PC-9 (cell line): ENCODE results near the gene NFIA. TPM values are rescaled to one million over a fixed set of nuclear protein-coding genes. Genes with fewer than 3 reads are reported as not detected.
A peak's percentile ranks its signal among the peaks of the same experiment; 100 is the strongest.

ENCODE experiments used
- BruUV-seq: library from RNA; stranded (reverse); fragments of 400-500 nt; replicated peaks from 2 replicates; lab custom pipeline; 2021; lab: Mats Ljungman, UMichigan
- CTCF ChIA-PET: fragments of 300-600 bp; sonication (Branson Sonifier 250); formaldehyde crosslinking; loops from one replicate; lab custom pipeline; 2022; ENCODE audit warnings: antibody characterized with exemption; lab: Charles Lee
- POLR2A ChIA-PET: fragments of 300-600 bp; sonication (Branson Sonifier 250); formaldehyde crosslinking; loops from one replicate; lab custom pipeline; 2022; ENCODE audit warnings: antibody characterized with exemption; ENCODE audit not compliant: unreplicated experiment; lab: Charles Lee
- DNase-seq, 2 experiments: peaks; one replicate each; pipeline versions ENCODE4 v3.0.0 to v3.0.0-alpha.2; 2015 to 2022; ENCODE audit warnings: mixed read lengths in 1 of 2
- H2AFZ ChIP-seq: fragments of 200-600 bp; sonication (generic); 2 replicates; pipeline ENCODE4 v1.8.1; 2017; ENCODE audit warnings: antibody characterized with exemption
- H3F3A ChIP-seq: fragments of 200-600 bp; sonication (generic); 2 replicates; pipeline ENCODE4 v1.8.1; 2017; ENCODE audit warnings: antibody characterized with exemption, mild to moderate bottlenecking, low read depth; ENCODE audit not compliant: insufficient read depth
- H3K27ac ChIP-seq: fragments of 200-600 bp; sonication (generic); 2 replicates; pipeline ENCODE4 v1.6.1; 2016; ENCODE audit warnings: mixed run types
- H3K27me3 ChIP-seq: fragments of 200-600 bp; sonication (generic); 2 replicates; pipeline ENCODE4 v1.6.1; 2016; ENCODE audit warnings: low read depth, mixed run types; ENCODE audit not compliant: insufficient read depth
- H3K36me3 ChIP-seq: fragments of 200-600 bp; sonication (generic); 2 replicates; pipeline ENCODE4 v1.6.1; 2016; ENCODE audit warnings: low read depth, mixed run types
- H3K4me1 ChIP-seq: fragments of 200-600 bp; sonication (generic); replicated peaks from 2 replicates; pipeline ENCODE4 v1.6.1; 2016; ENCODE audit warnings: mixed run types; ENCODE audit not compliant: insufficient read depth
- H3K4me2 ChIP-seq: fragments of 200-600 bp; sonication (generic); 2 replicates; pipeline ENCODE4 v1.6.1; 2017; ENCODE audit warnings: mixed run types
- H3K4me3 ChIP-seq: fragments of 200-600 bp; sonication (generic); 2 replicates; pipeline ENCODE4 v1.6.1; 2016; ENCODE audit warnings: mixed run types
- H3K79me2 ChIP-seq: fragments of 200-600 bp; sonication (generic); 2 replicates; pipeline ENCODE4 v1.6.1; 2017; ENCODE audit warnings: low read depth, mixed run types
- H3K9me2 ChIP-seq: fragments of 200-600 bp; sonication (generic); 2 replicates; pipeline ENCODE4 v1.8.1; 2017; ENCODE audit warnings: mild to moderate bottlenecking; ENCODE audit not compliant: insufficient read depth
- H3K9me3 ChIP-seq: fragments of 200-600 bp; sonication (generic); 2 replicates; pipeline ENCODE4 v1.8.1; 2016; ENCODE audit warnings: low read depth; ENCODE audit not compliant: insufficient read depth
- H4K20me1 ChIP-seq: fragments of 200-600 bp; sonication (generic); 2 replicates; pipeline ENCODE4 v1.8.1; 2017; ENCODE audit not compliant: insufficient read depth
- CTCF ChIP-seq: fragments of 200-600 bp; sonication (generic); conservative IDR thresholded peaks from 2 replicates; pipeline ENCODE4 v1.6.1; 2017; ENCODE audit warnings: mixed run types, antibody characterized with exemption, mild to moderate bottlenecking, moderate library complexity
- EZH2 ChIP-seq: fragments of 200-600 bp; sonication (generic); IDR thresholded peaks from 2 replicates; pipeline ENCODE4 v1.8.0; 2017; ENCODE audit warnings: antibody characterized with exemption, low read depth
- intact Hi-C: fragments of 100-400 bp; cut with micrococcal nuclease; formaldehyde crosslinking; loops from one replicate; pipeline ENCODE4 v1.10.0; 2022; ENCODE audit not compliant: unreplicated experiment
- total RNA-seq: library from RNA; stranded (reverse); gene quantifications from 2 replicates; pipeline ENCODE4 v1.2.3, GENCODE V29; 2021

NFIA gene
- total RNA-seq, 1 experiment from 2014 or later, result 26.7 TPM

DNA sequence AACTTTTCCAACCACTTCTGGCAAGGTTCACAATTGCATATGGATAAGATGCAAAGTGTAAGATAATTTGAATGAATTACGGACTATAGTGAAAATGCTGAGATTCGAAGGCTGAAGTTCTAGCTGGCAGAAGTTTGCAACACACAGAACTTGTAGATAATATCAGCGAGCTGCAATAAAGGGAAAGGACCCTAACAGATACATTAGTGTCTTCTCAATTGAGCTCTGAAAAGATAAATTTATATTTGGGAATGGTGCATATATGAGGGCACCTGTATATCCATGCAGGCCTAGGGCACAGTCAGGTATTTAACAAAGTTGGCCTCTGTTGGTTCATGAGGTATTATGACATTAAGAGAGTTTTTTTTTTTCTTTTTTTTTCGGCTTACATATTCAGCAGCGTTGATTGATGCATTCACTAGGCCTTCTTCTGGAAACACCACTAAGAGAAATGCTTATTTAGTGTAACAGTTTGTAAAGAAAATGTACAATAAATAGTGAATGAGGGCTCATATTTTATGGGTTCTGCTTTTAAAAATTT is 2.2 kb downstream of the NFIA start:
- H3F3A ChIP-seq, result peaks cover 14% of the 10 kb centered on the region

DNA sequence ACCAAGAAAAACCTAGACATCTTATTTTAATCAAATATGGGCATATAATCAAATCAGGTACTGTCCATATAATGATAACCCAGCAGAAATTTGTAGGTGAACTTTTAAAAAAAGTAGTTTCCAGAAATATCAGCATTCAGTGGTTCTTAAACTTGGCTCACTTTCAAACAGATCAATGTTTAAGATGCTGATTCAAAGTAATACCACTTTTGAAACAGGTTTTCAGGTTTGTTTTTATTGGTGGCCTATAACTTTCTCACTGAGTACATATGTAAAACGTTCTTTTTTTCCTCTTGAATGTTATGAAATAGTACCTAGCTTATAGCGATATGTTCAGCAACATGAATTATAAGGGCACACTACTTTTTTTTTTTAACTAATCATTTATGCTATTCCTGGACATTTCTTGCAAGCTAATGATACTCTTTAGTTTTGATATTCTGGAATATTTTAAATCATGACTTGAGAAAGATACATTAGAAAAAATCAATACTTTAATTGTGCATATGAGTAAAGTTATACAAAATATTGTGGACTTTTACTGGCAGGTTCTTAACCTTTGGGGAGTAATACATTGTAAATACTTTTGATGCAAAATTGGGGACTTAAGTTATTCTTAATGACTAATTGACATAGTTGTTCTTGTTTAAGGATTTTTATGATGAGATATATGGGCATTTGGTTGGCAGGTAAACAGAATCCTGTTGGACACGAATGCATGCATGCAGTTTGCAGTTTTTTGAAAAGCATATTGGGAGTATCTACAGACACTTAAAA is 3.0 kb downstream of the NFIA start:
- no peak for DNase-seq
- Histone ChIP-seq H3K4me1 (peaks cover 48% of the 10 kb centered on the region), H3K36me3 (no peaks in the 10 kb centered on the region), H2AFZ (no peak overlapping the region), H3K27ac (no peak overlapping the region), H3K79me2 (peaks cover 60% of the 10 kb centered on the region), H3K9me2 (no peaks in the 10 kb centered on the region), H3K9me3 (no peaks in the 10 kb centered on the region), H4K20me1 (no peaks in the 10 kb centered on the region; the same call in 1 of the 2 replicates), H3K27me3 (no peaks in the 10 kb centered on the region), H3F3A (peaks cover 13% of the 10 kb centered on the region), H3K4me3 (peak overlapping the region; percentile 91; the same call in 1 of the 2 replicates), H3K4me2 (peak overlapping the region; percentile 85)
- POLR2A ChIA-PET, result no interaction called here
- intact Hi-C loops, result no loop called here
- TF ChIP-seq CTCF, result no peak
- TF ChIP-seq EZH2, result no peak
- CTCF ChIA-PET, result no interaction called here
- BruUV-seq, result no TSS peak

More for the DNA sequence above, 2.2 kb downstream of the NFIA start:
- TF ChIP-seq CTCF (no peak), EZH2 (no peak)
- Histone ChIP-seq H3K9me2 (no peaks in the 10 kb centered on the region), H3K9me3 (no peaks in the 10 kb centered on the region), H3K4me2 (peak overlapping the region; percentile 85), H3K27me3 (no peaks in the 10 kb centered on the region), H3K36me3 (no peaks in the 10 kb centered on the region), H2AFZ (no peak overlapping the region; the same call in 1 of the 2 replicates), H3K79me2 (peaks cover 52% of the 10 kb centered on the region), H3K27ac (no peak overlapping the region), H3K4me3 (peak overlapping the region; percentile 91), H3K4me1 (peaks cover 56% of the 10 kb centered on the region), H4K20me1 (no peaks in the 10 kb centered on the region; the same call in 1 of the 2 replicates)
- intact Hi-C loops, result no loop called here
- ChIA-PET POLR2A (no interaction called here), CTCF (no interaction called here)
- BruUV-seq, result TSS peak; percentile 26
- DNase-seq, result no peak

- no peak for DNase-seq
- POLR2A ChIA-PET, result interaction anchor here (0.6 kb wide), 1 partner anchor 8 kb away, joined by 4 read pairs; no protein-coding TSS in a partner anchor
- Histone ChIP-seq H3K4me2 (peak overlapping the region; percentile 85), H3K36me3 (no peaks in the 10 kb centered on the region), H3K79me2 (peaks cover 68% of the 10 kb centered on the region), H3K27ac (no peak overlapping the region), H4K20me1 (no peaks in the 10 kb centered on the region; the same call in 1 of the 2 replicates), H3K9me3 (no peaks in the 10 kb centered on the region), H3K4me3 (no peak overlapping the region), H3K4me1 (peaks cover 41% of the 10 kb centered on the region), H3K9me2 (no peaks in the 10 kb centered on the region), H2AFZ (no peak overlapping the region), H3K27me3 (no peaks in the 10 kb centered on the region), H3F3A (peaks cover 8% of the 10 kb centered on the region)
- BruUV-seq, result no TSS peak
- intact Hi-C loops, result no loop called here
- no peak for TF ChIP-seq CTCF
- CTCF ChIA-PET, result no interaction called here
Observed at GRCh38 chr1:61085983-61086644, 3.8 kb downstream of the NFIA start.
